ENCODE data around the gene SLC27A6.

DNA sequence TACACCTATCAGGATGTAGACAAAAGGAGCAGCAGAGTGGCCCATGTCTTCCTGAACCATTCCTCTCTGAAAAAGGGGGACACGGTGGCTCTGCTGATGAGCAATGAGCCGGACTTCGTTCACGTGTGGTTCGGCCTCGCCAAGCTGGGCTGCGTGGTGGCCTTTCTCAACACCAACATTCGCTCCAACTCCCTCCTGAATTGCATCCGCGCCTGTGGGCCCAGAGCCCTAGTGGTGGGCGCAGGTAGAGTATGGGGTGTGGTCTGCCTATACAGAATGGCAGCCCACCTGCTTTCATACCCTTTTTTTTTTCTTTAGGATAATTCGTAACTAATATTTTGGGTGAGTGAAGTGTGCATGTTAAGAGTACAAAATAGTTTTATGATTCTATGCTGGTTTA lies 1.1 kb downstream of the SLC27A6 start:
- TF ChIP-seq, protein P1, sequence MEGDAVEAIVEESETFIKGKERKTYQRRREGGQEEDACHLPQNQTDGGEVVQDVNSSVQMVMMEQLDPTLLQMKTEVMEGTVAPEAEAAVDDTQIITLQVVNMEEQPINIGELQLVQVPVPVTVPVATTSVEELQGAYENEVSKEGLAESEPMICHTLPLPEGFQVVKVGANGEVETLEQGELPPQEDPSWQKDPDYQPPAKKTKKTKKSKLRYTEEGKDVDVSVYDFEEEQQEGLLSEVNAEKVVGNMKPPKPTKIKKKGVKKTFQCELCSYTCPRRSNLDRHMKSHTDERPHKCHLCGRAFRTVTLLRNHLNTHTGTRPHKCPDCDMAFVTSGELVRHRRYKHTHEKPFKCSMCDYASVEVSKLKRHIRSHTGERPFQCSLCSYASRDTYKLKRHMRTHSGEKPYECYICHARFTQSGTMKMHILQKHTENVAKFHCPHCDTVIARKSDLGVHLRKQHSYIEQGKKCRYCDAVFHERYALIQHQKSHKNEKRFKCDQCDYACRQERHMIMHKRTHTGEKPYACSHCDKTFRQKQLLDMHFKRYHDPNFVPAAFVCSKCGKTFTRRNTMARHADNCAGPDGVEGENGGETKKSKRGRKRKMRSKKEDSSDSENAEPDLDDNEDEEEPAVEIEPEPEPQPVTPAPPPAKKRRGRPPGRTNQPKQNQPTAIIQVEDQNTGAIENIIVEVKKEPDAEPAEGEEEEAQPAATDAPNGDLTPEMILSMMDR (IDR thresholded peaks at IDR 0.05): no peak
- no peak for TF ChIP-seq POLR2A (IDR thresholded peaks at IDR 0.05)

All from breast epithelium (tissue), 3 donors.